HepG2 (cell line): ENCODE results near the gene ADAM15. TPM values are rescaled to one million over a fixed set of nuclear protein-coding genes. Genes with fewer than 3 reads are reported as not detected.
A peak's percentile ranks its signal among the peaks of the same experiment; 100 is the strongest.

Experiments used
- ESRRA ChIP-seq: sonication (generic); formaldehyde crosslinking; IDR thresholded peaks from 2 replicates; pipeline ENCODE4 v1.5.1; 2020; ENCODE audit warnings: mild to moderate bottlenecking, low read depth, missing genetic modification reagents
- FOXJ3 ChIP-seq: sonication (generic); formaldehyde crosslinking; IDR thresholded peaks from 2 replicates; pipeline ENCODE4 v1.4.0; 2020; ENCODE audit warnings: missing genetic modification reagents, mild to moderate bottlenecking, borderline replicate concordance
- IKZF1 ChIP-seq: fragments of 450-650 bp; IDR thresholded peaks from 2 replicates; pipeline ENCODE4 v1.7.1; 2016
- IKZF4 ChIP-seq: sonication (generic); formaldehyde crosslinking; IDR thresholded peaks from 2 replicates; pipeline ENCODE4 v1.5.1; 2020; ENCODE audit warnings: borderline replicate concordance, mild to moderate bottlenecking, low read depth, missing genetic modification reagents; ENCODE audit errors: not compliant biosample characterization
- LBX2 ChIP-seq: sonication (generic); formaldehyde crosslinking; IDR thresholded peaks from 2 replicates; pipeline ENCODE4 v1.5.0; 2020; ENCODE audit warnings: missing genetic modification reagents, mild to moderate bottlenecking, borderline replicate concordance
- NCOA5 ChIP-seq: sonication (generic); formaldehyde crosslinking; IDR thresholded peaks from 2 replicates; pipeline ENCODE4 v1.4.0; 2020; ENCODE audit warnings: missing genetic modification reagents
- SAP130 ChIP-seq: IDR thresholded peaks from 2 replicates; pipeline ENCODE4 v1.6.1; 2016; ENCODE audit warnings: low read depth
- SIN3B ChIP-seq: fragments of 150-350 bp; IDR thresholded peaks from 2 replicates; pipeline ENCODE4 v1.6.1; 2014; ENCODE audit warnings: low read length
- SPEN ChIP-seq: sonication (generic); formaldehyde crosslinking; IDR thresholded peaks from 2 replicates; pipeline ENCODE4 v1.5.1; 2020; ENCODE audit warnings: low read depth, mild to moderate bottlenecking, missing genetic modification reagents
- SUZ12 ChIP-seq: fragments of 150-350 bp; IDR thresholded peaks from 2 replicates; pipeline ENCODE4 v1.6.1; 2014; ENCODE audit warnings: low read depth, low read length
- TCF12 ChIP-seq, 2 experiments: fragments of 450-650 bp in 1 of 2; sonication (generic) in 1 of 2; formaldehyde crosslinking in 1 of 2; IDR thresholded peaks; 2 replicates each; pipeline versions ENCODE4 v1.6.1 to v1.8.0; 2017 to 2022; ENCODE audit warnings: antibody characterized with exemption in 1 of 2, mild to moderate bottlenecking in 1 of 2, missing genetic modification reagents in 1 of 2, moderate library complexity in 1 of 2
- ZBTB33 ChIP-seq: sonication (generic); formaldehyde crosslinking; IDR thresholded peaks from 2 replicates; pipeline ENCODE4 v1.4.0; 2020; ENCODE audit warnings: missing genetic modification reagents
- ZFP90 ChIP-seq: sonication (generic); formaldehyde crosslinking; IDR thresholded peaks from 2 replicates; pipeline ENCODE4 v1.8.0; 2022; ENCODE audit warnings: missing genetic modification reagents, mild to moderate bottlenecking, inconsistent platforms, borderline replicate concordance
- ZNF30 ChIP-seq: sonication (generic); formaldehyde crosslinking; IDR thresholded peaks from 2 replicates; pipeline ENCODE4 v1.5.0; 2020; ENCODE audit warnings: mild to moderate bottlenecking, missing genetic modification reagents
- ZNF329 ChIP-seq: sonication (generic); formaldehyde crosslinking; IDR thresholded peaks from 2 replicates; pipeline ENCODE4 v1.9.0; 2021; ENCODE audit warnings: low read depth, mild to moderate bottlenecking, missing genetic modification reagents
- ZNF414 ChIP-seq: sonication (generic); formaldehyde crosslinking; IDR thresholded peaks from 2 replicates; pipeline ENCODE4 v1.5.0; 2020; ENCODE audit warnings: missing genetic modification reagents
- ZNF746 ChIP-seq: sonication (generic); formaldehyde crosslinking; IDR thresholded peaks from 2 replicates; pipeline ENCODE4 v1.8.0; 2022; ENCODE audit warnings: mild to moderate bottlenecking, missing genetic modification reagents
- ZNF761 ChIP-seq: sonication (generic); formaldehyde crosslinking; conservative IDR thresholded peaks from 2 replicates; pipeline ENCODE4 v1.4.0; 2020; ENCODE audit warnings: mild to moderate bottlenecking, missing genetic modification reagents
- ZNF782 ChIP-seq: sonication (generic); formaldehyde crosslinking; IDR thresholded peaks from 2 replicates; pipeline ENCODE4 v1.4.0; 2020; ENCODE audit warnings: missing genetic modification reagents, mild to moderate bottlenecking, borderline replicate concordance
- ZNF800 ChIP-seq: sonication (generic); formaldehyde crosslinking; IDR thresholded peaks from 2 replicates; pipeline ENCODE4 v1.4.0; 2020; ENCODE audit warnings: missing genetic modification reagents
- ZNF839 ChIP-seq: sonication (generic); formaldehyde crosslinking; IDR thresholded peaks from 2 replicates; pipeline ENCODE4 v1.4.0; 2020; ENCODE audit warnings: missing genetic modification reagents, mild to moderate bottlenecking, borderline replicate concordance
- ZXDC ChIP-seq: sonication (generic); formaldehyde crosslinking; IDR thresholded peaks from 2 replicates; pipeline ENCODE4 v1.5.0; 2020; ENCODE audit warnings: mild to moderate bottlenecking, missing genetic modification reagents
- polyA plus RNA-seq, 8 experiments: library from polyadenylated mRNA; depleted of rRNA in 3 of 8; stranded (reverse) in 7 of 8; unstranded in 1 of 8; fragments of >200 nt; fragmentation: Illumina TruSeq in 4 of 8; extraction: Trizol in 4 of 8; gene quantifications; 2 replicates each; pipeline versions ENCODE4 v1.2.1 to v1.2.3, GENCODE V29; 2011 to 2016; ENCODE audit warnings: low read depth in 4 of 8, missing spikeins in 1 of 8, mixed read lengths in 1 of 8; ENCODE audit not compliant: insufficient read depth in 1 of 8
- total RNA-seq, 5 experiments: library from RNA; depleted of rRNA; stranded (reverse); fragments of >200 nt; fragmentation: Illumina TruSeq; extraction: Trizol; gene quantifications; 2 replicates each; pipeline ENCODE4 v1.2.3, GENCODE V29; 2016; ENCODE audit warnings: low read depth in 1 of 5

Gene ADAM15
- total and polyA plus RNA-seq, 2 of the 13 experiments (the other 11 are each of a cell fraction or from before 2014, with no cell fraction given): 17.9 to 25.6 TPM

- TF ChIP-seq IKZF4 (CRISPR knock-in tag) (no peak), ZFP90 (CRISPR knock-in tag) (no peak), SAP130 (CRISPR knock-in tag) (peak; percentile 70), ZNF329 (CRISPR knock-in tag) (no peak), LBX2 (CRISPR knock-in tag) (no peak), ZXDC (CRISPR knock-in tag) (no peak), SUZ12 (no peak), ZNF800 (CRISPR knock-in tag) (0 out of 2 replicates have a peak, but pooled peaks have one; percentile 48), ZNF30 (CRISPR knock-in tag) (no peak), ZNF782 (no peak), ZNF839 (CRISPR knock-in tag) (no peak), ZNF746 (CRISPR knock-in tag) (no peak), SIN3B (no peak), IKZF1 (no peak), ZBTB33 (CRISPR knock-in tag) (no peak), TCF12 (IDR thresholded peaks at IDR 0.05) (no peak), TCF12 (CRISPR knock-in tag; IDR thresholded peaks at IDR 0.05) (no peak), SPEN (CRISPR knock-in tag) (peak; percentile 53; the same call in 1 of the 2 replicates), NCOA5 (CRISPR knock-in tag) (no peak), ESRRA (CRISPR knock-in tag) (0 out of 2 replicates have a peak, but pooled peaks have one; percentile 37), FOXJ3 (CRISPR knock-in tag) (no peak), ZNF414 (CRISPR knock-in tag) (no peak), ZNF761 (CRISPR knock-in tag) (no peak)
These were observed 19.8 kb downstream of the ADAM15 start (continued) for GRCh38 chr1:155070721-155071569.
